GM19438 (cell line): ENCODE results near the gene ST3GAL3.

Experiments used
- ATAC-seq: cut with Tn5 transposase; IDR thresholded peaks from one replicate; pipeline ENCODE4 v1.9.1; 2021; ENCODE audit warnings: low read depth; ENCODE audit not compliant: unreplicated experiment

ST3GAL3 gene

GRCh38 chr1:43783096-43783670 lies 75.8 kb downstream of the ST3GAL3 start:
- ATAC-seq: no peak

DNA sequence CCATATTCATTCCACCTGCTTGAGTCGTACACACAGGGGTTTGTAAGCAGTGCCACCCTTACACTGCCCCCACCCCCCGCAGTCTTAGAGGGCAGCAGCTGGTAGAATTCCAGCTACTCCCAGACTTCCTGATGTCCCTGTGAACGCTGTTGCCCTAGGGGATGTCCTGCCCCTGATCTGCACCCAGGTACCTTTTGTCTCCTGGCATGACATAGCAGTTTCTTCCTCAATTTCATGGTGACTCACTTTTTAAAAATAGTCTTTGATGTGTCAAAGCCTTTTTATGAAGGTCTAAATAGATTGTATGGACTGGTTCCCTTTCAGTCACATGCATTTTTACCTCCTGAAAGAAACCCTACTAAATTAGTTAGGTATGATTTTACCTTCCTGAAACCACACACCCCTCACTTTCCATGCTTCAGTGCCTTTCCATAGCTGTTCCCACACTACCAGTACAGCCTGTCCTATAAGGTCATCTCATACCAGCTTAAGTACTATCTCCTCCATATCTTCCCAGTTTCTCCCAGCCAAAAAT lies 76.4 kb downstream of the ST3GAL3 start:
- no peak for ATAC-seq

- ATAC-seq: no peak
Observed at GRCh38 chr1:43786201-43786958, 79.0 kb downstream of the ST3GAL3 start.

DNA sequence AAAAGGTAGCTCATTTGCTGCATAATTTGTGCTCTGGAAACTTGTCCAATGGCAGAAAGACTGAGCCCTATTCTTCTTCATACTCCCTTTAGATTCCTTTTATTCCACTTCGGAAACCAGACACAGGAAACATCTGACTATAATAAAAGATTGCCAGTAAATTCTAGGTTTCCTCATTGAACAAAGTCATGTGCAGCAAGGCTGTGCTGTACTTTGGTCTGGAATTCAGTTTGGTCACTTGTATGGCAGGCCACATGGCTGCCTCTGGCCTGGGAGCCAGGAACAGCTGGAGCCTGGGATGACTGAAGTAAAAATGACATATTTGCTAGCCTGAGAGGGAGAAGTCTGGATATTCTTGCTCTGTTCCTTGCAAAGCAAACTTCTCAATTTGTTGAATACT lies 79.6 kb downstream of the ST3GAL3 start:
- no peak for ATAC-seq

DNA sequence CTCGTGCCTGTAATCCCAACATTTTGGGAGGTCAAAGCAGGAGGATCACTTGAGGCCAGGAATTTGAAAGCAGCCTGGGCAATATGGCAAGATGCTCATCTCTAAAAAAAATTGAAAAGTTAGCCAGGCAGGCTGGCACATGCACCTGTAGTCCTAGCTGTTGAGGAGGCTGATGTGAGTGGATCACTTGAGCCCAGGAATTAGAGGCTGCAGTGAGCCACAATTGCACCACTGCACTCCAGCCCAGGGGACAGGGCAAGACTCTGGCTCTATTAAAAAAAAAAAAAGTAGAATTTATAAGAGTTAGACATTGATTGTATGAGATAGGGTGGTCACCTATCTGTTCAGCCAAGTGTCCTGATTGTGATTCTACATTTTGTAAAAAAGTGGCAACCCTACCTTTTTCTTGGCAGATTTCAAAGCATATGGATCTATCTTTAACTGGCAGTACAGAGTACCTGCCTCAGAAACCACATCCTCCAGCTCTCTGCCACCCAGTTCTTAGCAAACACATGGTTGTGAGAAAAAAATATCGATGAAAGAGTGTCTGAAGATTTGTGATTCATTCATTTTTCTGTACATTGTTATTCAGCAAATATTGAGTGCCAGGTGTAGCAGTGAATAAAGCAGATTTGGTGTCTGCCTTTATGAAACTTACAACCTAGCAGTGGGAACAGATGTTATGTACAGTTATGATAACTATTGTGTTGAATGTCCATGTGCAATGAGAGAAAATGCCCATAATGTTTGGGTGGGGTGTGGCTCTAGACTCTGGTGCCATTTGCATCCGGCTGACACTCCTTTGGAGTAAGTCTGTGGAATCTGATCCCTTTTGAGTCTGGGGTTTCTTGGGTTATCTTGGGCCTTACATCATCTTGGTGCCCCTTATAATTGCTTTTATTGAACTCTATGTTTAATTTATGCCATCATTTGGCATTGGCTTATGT lies 82.5 kb downstream of the ST3GAL3 start:
- ATAC-seq: no peak

DNA sequence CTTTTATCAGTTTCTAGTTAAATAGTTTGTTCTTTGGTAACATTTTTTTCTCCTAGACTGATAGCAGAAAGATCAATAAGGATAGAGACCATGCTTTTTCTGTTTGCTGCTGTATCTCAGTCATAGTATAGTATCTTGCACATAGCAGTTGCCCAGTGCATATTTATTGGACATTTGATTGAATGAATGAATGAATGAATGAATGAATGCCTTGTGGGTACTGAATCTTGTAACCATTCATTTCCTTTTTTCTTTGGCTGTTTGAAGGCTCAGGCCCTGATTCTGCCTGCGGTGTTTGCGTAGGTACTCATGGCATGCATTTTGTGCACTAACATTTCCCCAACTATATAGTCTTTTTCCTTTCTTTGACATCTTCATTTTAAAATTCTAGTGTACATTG lies 83.9 kb downstream of the ST3GAL3 start:
- ATAC-seq: no peak

- no peak for ATAC-seq
Observed at GRCh38 chr1:43796111-43796581, 88.8 kb downstream of the ST3GAL3 start.

DNA sequence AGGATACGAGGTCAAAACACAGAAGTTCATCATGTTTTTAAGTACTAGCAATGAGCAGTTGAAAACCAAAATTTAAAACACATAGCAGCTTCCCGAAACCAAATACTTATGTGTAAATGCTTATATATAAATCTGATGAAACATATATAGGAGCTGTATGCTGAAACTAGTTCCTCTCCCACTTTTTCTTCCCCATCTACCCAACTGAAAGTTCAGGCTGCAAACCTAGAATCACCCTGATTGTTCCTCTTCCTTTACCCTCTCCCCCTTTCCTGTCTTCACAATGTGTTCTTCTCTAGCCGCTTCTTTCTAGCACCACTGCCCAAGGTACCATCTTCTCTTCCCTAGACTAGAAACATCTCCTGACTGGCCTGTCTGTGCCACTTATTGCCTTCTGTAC lies 90.6 kb downstream of the ST3GAL3 start:
- no peak for ATAC-seq

DNA sequence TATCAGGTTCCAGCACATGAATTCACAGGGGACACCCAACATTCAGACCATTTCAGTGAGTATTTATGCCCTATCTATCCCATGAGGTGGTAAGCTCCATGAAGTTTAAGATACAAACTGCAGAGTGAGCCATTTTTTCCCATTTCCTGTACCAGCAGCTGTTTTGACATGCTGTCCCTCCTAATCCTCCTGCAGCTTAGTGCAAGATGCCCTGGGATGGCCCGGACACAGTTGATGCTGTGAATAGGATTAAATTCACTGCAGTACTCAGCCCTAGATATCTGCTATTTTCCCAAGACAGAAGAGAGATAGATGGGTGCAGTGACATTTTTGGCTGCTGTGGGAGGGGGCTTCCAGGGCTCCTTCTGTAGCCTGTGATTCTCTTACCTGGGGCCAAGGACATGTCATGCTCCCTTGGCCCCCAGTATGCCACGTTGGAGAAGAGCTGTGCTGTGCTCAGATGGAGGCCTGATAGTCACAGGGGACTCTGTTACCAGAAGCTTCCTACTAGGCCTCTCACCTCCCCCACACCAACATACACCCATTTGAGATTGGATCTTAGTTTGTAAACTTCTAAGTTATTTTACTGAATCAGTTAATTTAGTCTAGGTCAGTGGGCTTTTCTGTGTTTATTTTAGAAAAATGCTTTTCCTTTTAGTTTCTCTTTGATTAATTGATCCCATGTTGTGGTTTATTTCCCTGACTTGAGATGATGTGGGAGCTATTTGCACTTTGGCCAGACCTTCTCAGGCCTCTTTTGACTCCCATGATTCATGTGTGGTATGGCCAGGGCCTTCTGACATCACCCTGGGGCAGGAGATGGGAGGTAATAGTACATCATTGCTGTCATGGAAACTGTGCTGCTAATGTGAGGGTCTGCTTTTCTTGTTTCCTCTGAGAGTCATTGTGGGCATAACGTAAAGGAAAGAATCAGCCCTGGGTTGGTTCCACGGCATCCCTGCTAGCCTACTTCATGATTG lies 92.6 kb downstream of the ST3GAL3 start:
- no peak for ATAC-seq

DNA sequence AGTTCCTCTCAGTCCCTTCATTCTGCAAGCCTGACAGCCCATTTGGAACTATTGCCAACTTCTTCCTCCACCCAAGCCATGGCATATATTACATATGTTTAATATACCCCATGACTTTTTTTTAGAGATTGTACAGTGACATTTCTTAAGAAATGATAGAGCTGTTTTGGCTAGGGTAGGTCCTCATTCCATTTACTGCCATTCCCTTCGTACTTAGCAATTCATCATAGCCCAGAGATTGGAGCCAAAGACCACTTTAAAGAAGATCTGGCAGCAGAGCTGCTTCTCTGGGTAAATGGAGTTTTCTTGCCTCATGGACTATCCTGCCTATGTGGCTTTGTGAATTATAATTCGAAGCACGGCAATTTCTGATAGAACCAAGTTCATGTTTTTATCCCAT lies 93.4 kb downstream of the ST3GAL3 start:
- no peak for ATAC-seq

DNA sequence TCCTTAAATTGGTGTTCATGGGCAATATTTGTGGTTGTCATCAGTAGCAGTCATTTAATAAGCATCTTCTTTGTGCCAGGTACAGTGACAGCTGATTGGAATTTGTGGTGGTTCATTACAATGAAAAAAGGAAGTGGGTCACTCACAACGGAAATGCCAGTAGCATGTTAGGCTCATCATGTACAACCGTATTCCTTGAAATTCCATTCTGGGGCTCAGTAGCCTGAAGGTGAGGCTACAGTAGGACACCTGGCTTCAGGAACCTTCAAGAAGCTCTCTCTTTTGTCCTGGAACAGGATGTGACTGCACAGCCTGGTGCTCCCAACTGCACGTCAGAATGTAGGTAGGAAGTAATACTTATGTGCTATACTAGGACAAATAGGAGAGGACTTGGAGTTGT lies 93.9 kb downstream of the ST3GAL3 start:
- no peak for ATAC-seq

DNA sequence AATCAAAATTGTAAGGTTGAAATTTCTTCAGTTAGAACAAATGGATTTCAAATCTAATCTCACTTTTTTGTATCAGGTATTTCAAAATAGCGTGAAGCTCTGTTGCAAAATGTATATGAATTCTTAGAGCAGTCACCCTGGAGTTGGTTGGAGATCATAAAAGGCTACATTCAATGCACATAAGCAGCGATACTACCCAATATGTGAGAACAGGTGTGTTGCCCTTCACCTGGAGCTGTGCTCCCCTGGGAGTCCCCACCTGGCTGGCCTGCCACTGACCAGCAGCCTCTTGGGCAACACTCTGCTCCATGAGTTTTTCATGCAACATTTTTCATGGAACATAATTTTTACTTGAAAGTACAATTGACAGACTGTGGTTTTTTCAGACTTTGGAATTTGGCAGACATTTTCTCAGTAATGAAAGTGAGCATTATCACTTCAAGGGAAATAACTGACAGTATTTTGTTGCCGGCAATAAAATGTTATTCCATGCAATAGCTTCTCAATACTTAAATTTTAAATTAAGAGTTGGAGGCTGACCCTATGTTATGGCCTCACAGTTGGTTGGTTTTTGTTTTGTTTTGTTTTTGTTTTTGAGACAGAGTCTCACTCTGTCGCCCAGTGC lies 95.1 kb downstream of the ST3GAL3 start:
- no peak for ATAC-seq

DNA sequence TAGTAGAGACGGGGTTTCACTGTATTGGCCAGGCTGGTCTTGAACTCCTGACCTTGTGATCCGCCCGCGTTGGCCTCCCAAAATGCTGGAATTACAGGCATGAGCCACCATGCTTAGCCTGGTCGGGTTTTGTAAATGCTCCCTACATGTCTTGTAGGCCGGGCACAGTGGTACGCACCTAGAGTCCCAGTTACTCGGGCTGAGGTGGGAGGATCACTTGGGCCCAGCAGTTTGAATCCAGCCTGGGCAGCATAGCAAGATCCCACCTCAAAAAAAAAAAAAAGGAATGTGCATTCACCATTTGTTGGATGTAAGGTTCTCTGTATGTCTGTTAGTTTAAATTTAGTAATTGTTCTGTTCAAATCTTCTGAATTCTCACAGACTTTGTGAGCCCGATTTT lies 95.8 kb downstream of the ST3GAL3 start:
- no peak for ATAC-seq

DNA sequence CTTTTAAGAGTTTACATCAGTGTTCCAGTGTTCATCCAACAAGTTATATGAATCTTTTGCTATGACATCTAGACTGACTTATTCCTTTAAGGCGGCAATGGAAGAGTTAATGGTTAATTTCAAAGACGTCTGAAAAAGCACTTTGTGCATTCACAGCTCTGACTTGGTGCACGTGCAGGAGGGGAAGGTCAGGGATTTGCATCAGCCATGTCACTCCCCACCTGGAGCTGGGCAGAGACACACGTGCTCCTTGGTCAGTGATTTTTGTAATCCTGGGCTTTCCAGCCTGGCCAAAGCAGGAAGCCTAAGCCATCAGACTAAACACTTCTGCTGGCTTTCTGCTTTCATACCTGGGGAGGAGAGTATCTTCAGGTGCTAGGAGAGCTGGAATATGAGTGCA lies 96.3 kb downstream of the ST3GAL3 start:
- ATAC-seq: no peak

- no peak for ATAC-seq
Observed at GRCh38 chr1:43804569-43804968, 97.2 kb downstream of the ST3GAL3 start.

GRCh38 chr1:43805340-43805739 lies 98.0 kb downstream of the ST3GAL3 start:
- no peak for ATAC-seq

- no peak for ATAC-seq
Observed at GRCh38 chr1:43806183-43806582, 98.8 kb downstream of the ST3GAL3 start.

GRCh38 chr1:43809097-43809673 lies 101.8 kb downstream of the ST3GAL3 start:
- ATAC-seq: no peak

DNA sequence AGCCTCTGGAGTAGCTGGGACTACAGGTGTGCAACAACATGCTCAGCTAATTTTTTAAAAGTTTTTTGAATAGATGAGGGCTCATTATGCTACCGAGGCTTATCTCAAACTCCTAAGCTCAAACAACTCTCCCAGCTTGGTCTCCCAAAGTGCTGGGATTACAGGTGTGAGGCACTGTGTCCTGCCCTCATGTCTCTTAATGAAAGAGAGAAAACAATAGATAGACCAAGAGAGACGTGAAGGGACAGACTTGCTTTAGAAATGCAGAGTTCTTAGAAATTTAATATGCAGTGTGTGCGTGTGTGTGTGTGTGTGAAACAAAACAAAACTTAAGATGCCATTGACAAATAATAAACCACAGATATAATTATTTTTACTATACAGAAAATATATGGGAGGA lies 105.2 kb downstream of the ST3GAL3 start:
- ATAC-seq: no peak
